Liver (tissue), 3 donors: Measurements from ENCODE around the gene CIB4.

Source experiments
- CTCF ChIP-seq: fragments of 150-350 bp; IDR thresholded peaks from 2 replicates; pipeline ENCODE4 v1.5.1; 2017; ENCODE audit warnings: improper control_type of control experiment, low read depth, low read length; ENCODE audit not compliant: missing input control
- EGR1 ChIP-seq, 2 donors: IDR thresholded peaks; 2 replicates each; pipeline ENCODE4 v1.6.1; 2016 to 2018; ENCODE audit warnings: antibody characterized with exemption in 2 of 2, low read depth in 2 of 2
- FOXA1 ChIP-seq: IDR thresholded peaks from 2 replicates; pipeline ENCODE4 v1.6.1; 2016; ENCODE audit warnings: antibody characterized with exemption
- FOXA2 ChIP-seq: IDR thresholded peaks from 2 replicates; pipeline ENCODE4 v1.6.1; 2016; ENCODE audit warnings: antibody characterized with exemption
- JUND ChIP-seq, 2 donors: IDR thresholded peaks; 2 replicates each; pipeline ENCODE4 v1.6.1; 2016; ENCODE audit warnings: antibody characterized with exemption in 2 of 2
- MAX ChIP-seq: IDR thresholded peaks from 2 replicates; pipeline ENCODE4 v1.6.1; 2016; ENCODE audit warnings: antibody characterized with exemption
- RAD21 ChIP-seq, 2 donors: IDR thresholded peaks; 2 replicates each; pipeline ENCODE4 v1.6.1; 2016; ENCODE audit warnings: antibody characterized with exemption in 2 of 2, mild to moderate bottlenecking in 2 of 2
- REST ChIP-seq: IDR thresholded peaks from 2 replicates; pipeline ENCODE4 v1.6.1; 2016; ENCODE audit warnings: antibody characterized with exemption, mild to moderate bottlenecking
- RXRA ChIP-seq, 2 donors: IDR thresholded peaks; 2 replicates each; pipeline ENCODE4 v1.6.1; 2017 to 2018; ENCODE audit warnings: antibody characterized with exemption in 2 of 2, mild to moderate bottlenecking in 1 of 2
- SP1 ChIP-seq: IDR thresholded peaks from 2 replicates; pipeline ENCODE4 v1.6.1; 2018; ENCODE audit warnings: antibody characterized with exemption, mild to moderate bottlenecking
- TAF1 ChIP-seq: conservative IDR thresholded peaks from 2 replicates; pipeline ENCODE4 v1.6.1; 2016; ENCODE audit warnings: antibody characterized with exemption, mild to moderate bottlenecking
- YY1 ChIP-seq: IDR thresholded peaks from 2 replicates; pipeline ENCODE4 v1.6.1; 2016; ENCODE audit warnings: antibody characterized with exemption, mild to moderate bottlenecking
- ZBTB33 ChIP-seq: IDR thresholded peaks from 2 replicates; pipeline ENCODE4 v1.6.1; 2016; ENCODE audit warnings: antibody characterized with exemption
- donor health status: healthy.
- donor health status: healthy.

GRCh38 chr2:26649322-26649721, 8.2 kb upstream of the CIB4 start:
- no peak for TF ChIP-seq TAF1
- no peak for TF ChIP-seq CTCF
- TF ChIP-seq SP1 = no peak
- no peak for TF ChIP-seq YY1
- TF ChIP-seq FOXA1 = no peak
- TF ChIP-seq RAD21 (IDR thresholded peaks at IDR 0.05) = no peak
- TF ChIP-seq ZBTB33 = no peak
- no peak for TF ChIP-seq JUND (IDR thresholded peaks at IDR 0.05)
- TF ChIP-seq FOXA2 = no peak
- TF ChIP-seq MAX = no peak
- no peak for TF ChIP-seq EGR1 (IDR thresholded peaks at IDR 0.05; ENCODE audit: low read depth in 2 of 2)
- no peak for TF ChIP-seq REST
- TF ChIP-seq RXRA (IDR thresholded peaks at IDR 0.05) = no peak
